Measurements from ENCODE around the gene MBP.

- TF ChIP-seq CTCF (IDR thresholded peaks at IDR 0.05 in 2 of 3, conservative IDR thresholded peaks at IDR 0.05 in 1 of 3; ENCODE audit: control insufficient read depth in 2 of 3, extremely low read depth in 1 of 3, insufficient read depth in 1 of 3, low read depth in 3 of 3, low read length in 3 of 3): no peak
- no peak for TF ChIP-seq ETV6 (conservative IDR thresholded peaks at IDR 0.05 in 1 of 2, IDR thresholded peaks at IDR 0.05 in 1 of 2; ENCODE audit: borderline replicate concordance in 1 of 2, low read depth in 1 of 2)
- TF ChIP-seq POLR2A (IDR thresholded peaks at IDR 0.05; ENCODE audit: low read depth, low read length): no peak
- no peak for TF ChIP-seq SIN3A (IDR thresholded peaks at IDR 0.05; ENCODE audit: low read depth, low read length)
- no peak for TF ChIP-seq NFYA (IDR thresholded peaks at IDR 0.05; ENCODE audit: borderline replicate concordance, low read depth, low read length)
- TF ChIP-seq ZBTB33 (IDR thresholded peaks at IDR 0.05): no peak
- TF ChIP-seq RAD21 (IDR thresholded peaks at IDR 0.05; ENCODE audit: insufficient read depth, low read depth, low read length): no peak
- no peak for TF ChIP-seq POLR2AphosphoS5 (IDR thresholded peaks at IDR 0.05; ENCODE audit: low read length)
- no peak for TF ChIP-seq POLR2AphosphoS2 (IDR thresholded peaks at IDR 0.05; ENCODE audit: low read depth, low read length)
- no peak for TF ChIP-seq TCF7 (IDR thresholded peaks at IDR 0.05; ENCODE audit: borderline replicate concordance)
Measured at GRCh38 chr18:77088963-77089722, 43.4 kb downstream of the MBP start.

All from GM12878 (cell line).